ENCODE measurements around the gene NCBP1. TPM values are rescaled to one million over a fixed set of nuclear protein-coding genes. Genes with fewer than 3 reads are reported as not detected.

The NCBP1 gene
- total RNA-seq, 1 experiment from 2014 or later: 23.0 TPM

DNA sequence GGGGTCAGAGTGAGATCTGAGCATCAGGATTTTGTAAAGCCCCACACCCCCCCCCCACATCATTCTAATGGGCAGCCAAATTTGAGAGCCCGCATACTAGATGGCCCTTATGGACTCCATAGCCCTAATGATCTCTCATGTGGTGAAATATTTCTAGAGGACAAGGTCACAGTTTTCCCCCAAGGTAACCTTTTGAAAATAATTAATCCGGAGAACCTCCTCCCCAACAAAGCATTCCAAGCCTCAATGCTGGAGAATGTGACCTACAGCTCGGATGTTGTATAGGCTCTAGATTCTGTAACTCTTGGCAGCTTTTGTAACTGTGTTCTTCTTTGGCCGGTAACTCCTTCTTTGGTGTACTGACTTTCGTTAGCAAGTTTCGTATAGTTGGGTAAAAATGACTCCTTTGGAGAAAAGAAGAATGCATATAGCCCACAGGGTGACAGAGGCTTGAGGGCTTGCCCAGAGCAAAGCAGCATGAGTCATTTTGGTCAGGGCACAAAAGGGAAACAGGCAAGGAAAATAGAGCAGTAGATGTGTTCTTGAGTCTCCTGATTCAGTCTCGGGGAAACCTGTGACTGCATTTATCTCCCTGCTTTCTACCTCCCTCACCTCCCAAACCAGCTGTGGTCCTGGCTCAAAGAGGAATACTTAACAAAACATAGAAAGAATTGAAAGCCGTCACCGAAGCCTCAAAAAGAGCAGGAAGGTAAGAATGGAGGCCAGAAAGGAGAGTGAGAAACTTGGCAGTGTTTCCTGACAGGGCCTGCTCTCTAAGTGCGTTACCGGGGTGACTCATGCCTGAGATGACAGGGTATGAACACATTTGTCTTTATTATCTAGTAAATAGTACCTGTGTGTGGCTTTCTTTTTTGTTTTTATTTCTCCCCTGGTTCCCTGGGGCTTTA lies 70.1 kb downstream of the NCBP1 start:
- ATAC-seq (peak; percentile 85), DNase-seq (peak; percentile 83)
- Histone ChIP-seq H3K27ac (ENCODE audit: low read length) (peak overlapping the region; percentile 87), H3K4me1 (ENCODE audit: insufficient read depth, low read length) (peaks cover 36% of the 10 kb centered on the region), H3K9me2 (replicated peaks; ENCODE audit: low read length) (no peaks in the 10 kb centered on the region), H3F3A (ENCODE audit: low read length, unreplicated experiment) (peaks cover 5% of the 10 kb centered on the region), H4K20me1 (ENCODE audit: low read length) (no peaks in the 10 kb centered on the region), H3K27me3 (ENCODE audit: low read length) (no peaks in the 10 kb centered on the region), H3K9me3 (ENCODE audit: low read length) (no peaks in the 10 kb centered on the region), H3K4me2 (ENCODE audit: low read length) (peak overlapping the region; percentile 71), H3K4me3 (ENCODE audit: low read length) (peak overlapping the region; percentile 41; the same call in 1 of the 2 replicates), H2AFZ (ENCODE audit: low read length) (peak overlapping the region; percentile 56), H3K36me3 (ENCODE audit: low read depth, low read length) (no peaks in the 10 kb centered on the region), H3K79me2 (ENCODE audit: low read length) (no peaks in the 10 kb centered on the region), H3K9ac (ENCODE audit: low read length) (peak overlapping the region; percentile 27)
- POLR2A ChIA-PET (ENCODE audit: unreplicated experiment): no interaction called here
- TF ChIP-seq EZH2 (IDR thresholded peaks at IDR 0.05; ENCODE audit: low read length, unreplicated experiment) (no peak), EZH2phosphoT487 (IDR thresholded peaks at IDR 0.05; ENCODE audit: borderline replicate concordance, low read length) (no peak)
- TF ChIP-seq, protein P1, sequence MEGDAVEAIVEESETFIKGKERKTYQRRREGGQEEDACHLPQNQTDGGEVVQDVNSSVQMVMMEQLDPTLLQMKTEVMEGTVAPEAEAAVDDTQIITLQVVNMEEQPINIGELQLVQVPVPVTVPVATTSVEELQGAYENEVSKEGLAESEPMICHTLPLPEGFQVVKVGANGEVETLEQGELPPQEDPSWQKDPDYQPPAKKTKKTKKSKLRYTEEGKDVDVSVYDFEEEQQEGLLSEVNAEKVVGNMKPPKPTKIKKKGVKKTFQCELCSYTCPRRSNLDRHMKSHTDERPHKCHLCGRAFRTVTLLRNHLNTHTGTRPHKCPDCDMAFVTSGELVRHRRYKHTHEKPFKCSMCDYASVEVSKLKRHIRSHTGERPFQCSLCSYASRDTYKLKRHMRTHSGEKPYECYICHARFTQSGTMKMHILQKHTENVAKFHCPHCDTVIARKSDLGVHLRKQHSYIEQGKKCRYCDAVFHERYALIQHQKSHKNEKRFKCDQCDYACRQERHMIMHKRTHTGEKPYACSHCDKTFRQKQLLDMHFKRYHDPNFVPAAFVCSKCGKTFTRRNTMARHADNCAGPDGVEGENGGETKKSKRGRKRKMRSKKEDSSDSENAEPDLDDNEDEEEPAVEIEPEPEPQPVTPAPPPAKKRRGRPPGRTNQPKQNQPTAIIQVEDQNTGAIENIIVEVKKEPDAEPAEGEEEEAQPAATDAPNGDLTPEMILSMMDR (conservative IDR thresholded peaks at IDR 0.05; ENCODE audit: low read depth, low read length): no peak
- CTCF ChIA-PET: interaction anchor here (0.6 kb wide), 1 partner anchor 11 kb away, joined by 4 read pairs; no protein-coding TSS in a partner anchor
- BruUV-seq (replicated peaks): no TSS peak
- intact Hi-C loops (cut with micrococcal nuclease): no loop called here

DNA sequence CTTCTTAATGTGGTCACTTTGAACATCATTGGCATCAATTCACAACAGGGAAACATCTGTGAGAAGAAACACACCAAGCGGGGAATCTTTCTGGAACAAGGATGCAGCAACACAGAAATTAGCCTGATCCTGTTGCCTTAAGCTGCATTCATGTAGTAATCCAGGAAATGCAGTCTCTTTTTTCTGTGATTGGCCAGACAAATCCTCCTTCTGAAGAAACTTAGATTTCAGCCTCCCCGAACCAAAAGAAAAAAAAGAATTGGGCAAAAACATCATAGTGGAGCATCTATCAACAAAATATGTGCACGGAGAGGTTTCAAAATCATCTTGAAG lies 70.7 kb downstream of the NCBP1 start:
- ChIA-PET POLR2A (ENCODE audit: unreplicated experiment) (no interaction called here), CTCF (interaction anchor here (0.6 kb wide), 1 partner anchor 10 kb away, joined by 4 read pairs; no protein-coding TSS in a partner anchor)
- H3K4me3 ChIP-seq (ENCODE audit: low read length): 0 out of 2 replicates have a peak overlapping the region, but pooled peaks have one; percentile 25
- H3K9me2 ChIP-seq (replicated peaks; ENCODE audit: low read length): no peaks in the 10 kb centered on the region
- H3K4me2 ChIP-seq (ENCODE audit: low read length): peak overlapping the region; percentile 71
- TF ChIP-seq, protein P1 (conservative IDR thresholded peaks at IDR 0.05; ENCODE audit: low read depth, low read length): no peak
- TF ChIP-seq EZH2phosphoT487 (IDR thresholded peaks at IDR 0.05; ENCODE audit: borderline replicate concordance, low read length) (no peak), EZH2 (IDR thresholded peaks at IDR 0.05; ENCODE audit: low read length, unreplicated experiment) (no peak)
- intact Hi-C loops (cut with micrococcal nuclease): no loop called here
- H3K36me3 ChIP-seq (ENCODE audit: low read depth, low read length): no peaks in the 10 kb centered on the region
- no peaks in the 10 kb centered on the region for H3K79me2 ChIP-seq (ENCODE audit: low read length)
- DNase-seq (no peak), ATAC-seq (no peak)
- H4K20me1 ChIP-seq (ENCODE audit: low read length): no peaks in the 10 kb centered on the region
- H3K27ac ChIP-seq (ENCODE audit: low read length): peak overlapping the region; percentile 87
- no TSS peak for BruUV-seq (replicated peaks)
- H3K27me3 ChIP-seq (ENCODE audit: low read length): no peaks in the 10 kb centered on the region
- H3F3A ChIP-seq (ENCODE audit: low read length, unreplicated experiment): peaks cover 5% of the 10 kb centered on the region
- H3K4me1 ChIP-seq (ENCODE audit: insufficient read depth, low read length): peaks cover 32% of the 10 kb centered on the region
- no peak overlapping the region for H2AFZ ChIP-seq (ENCODE audit: low read length)
- H3K9me3 ChIP-seq (ENCODE audit: low read length): no peaks in the 10 kb centered on the region
- H3K9ac ChIP-seq (ENCODE audit: low read length): peak overlapping the region; percentile 21; the same call in 1 of the 2 replicates

DNA sequence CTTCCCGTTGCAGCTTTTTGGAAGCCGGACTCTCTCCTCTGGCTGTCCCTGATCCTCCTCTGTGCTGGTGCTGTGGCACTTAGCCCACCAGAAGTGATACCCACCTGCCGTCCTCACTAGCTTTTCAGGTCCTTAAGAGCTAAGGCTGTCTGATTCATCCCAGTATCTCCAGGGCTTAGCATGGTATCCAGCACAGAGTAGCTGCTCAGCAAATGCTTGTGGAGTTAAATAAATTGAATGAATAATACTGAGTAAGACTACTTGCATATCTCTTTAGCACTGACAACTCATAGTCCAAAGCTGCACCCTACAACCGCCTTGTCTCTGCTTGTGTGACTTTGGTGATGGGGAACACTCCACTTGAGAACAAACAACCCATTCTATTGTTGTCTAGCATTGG lies 71.2 kb downstream of the NCBP1 start:
- Histone ChIP-seq H3K9me2 (replicated peaks; ENCODE audit: low read length) (no peaks in the 10 kb centered on the region), H3K27ac (ENCODE audit: low read length) (peak overlapping the region; percentile 87), H3K4me2 (ENCODE audit: low read length) (peak overlapping the region; percentile 71), H3K4me1 (ENCODE audit: insufficient read depth, low read length) (peaks cover 32% of the 10 kb centered on the region), H3F3A (ENCODE audit: low read length, unreplicated experiment) (peaks cover 5% of the 10 kb centered on the region), H3K27me3 (ENCODE audit: low read length) (no peaks in the 10 kb centered on the region), H3K79me2 (ENCODE audit: low read length) (no peaks in the 10 kb centered on the region), H3K9ac (ENCODE audit: low read length) (no peak overlapping the region), H3K36me3 (ENCODE audit: low read depth, low read length) (no peaks in the 10 kb centered on the region), H3K9me3 (ENCODE audit: low read length) (no peaks in the 10 kb centered on the region), H2AFZ (ENCODE audit: low read length) (no peak overlapping the region), H3K4me3 (ENCODE audit: low read length) (no peak overlapping the region), H4K20me1 (ENCODE audit: low read length) (no peaks in the 10 kb centered on the region)
- DNase-seq: no peak
- no peak for ATAC-seq
- TF ChIP-seq, protein P1 (conservative IDR thresholded peaks at IDR 0.05; ENCODE audit: low read depth, low read length): no peak
- TF ChIP-seq EZH2phosphoT487 (IDR thresholded peaks at IDR 0.05; ENCODE audit: borderline replicate concordance, low read length) (no peak), EZH2 (IDR thresholded peaks at IDR 0.05; ENCODE audit: low read length, unreplicated experiment) (no peak)
- intact Hi-C loops (cut with micrococcal nuclease): no loop called here
- no TSS peak for BruUV-seq (replicated peaks)
- POLR2A ChIA-PET (ENCODE audit: unreplicated experiment): no interaction called here
- CTCF ChIA-PET: no interaction called here

All from PC-3 (cell line).